Measurements from ENCODE around the gene CLEC17A. TPM values are rescaled to one million over a fixed set of nuclear protein-coding genes. Genes with fewer than 3 reads are reported as not detected.
"Not testable (repeated sequence)": the region's sequence is repeated elsewhere in the genome, so short reads cannot be mapped to it uniquely, and the experiment has no call there.

Gene CLEC17A
- total RNA-seq, 1 donor from 2014 or later = not detected

- no peak for DNase-seq (ENCODE audit: low read depth in 2 of 2)
Observed at GRCh38 chr19:14558370-14559066, 24.4 kb upstream of the CLEC17A start.

- DNase-seq (ENCODE audit: low read depth in 2 of 2) = peak in 1 of 2 donors; percentile 24
Observed at GRCh38 chr19:14559916-14560775, 22.7 kb upstream of the CLEC17A start.

GRCh38 chr19:14560776-14561108 is 22.1 kb upstream of the CLEC17A start:
- no peak for DNase-seq (ENCODE audit: low read depth in 2 of 2)

DNA sequence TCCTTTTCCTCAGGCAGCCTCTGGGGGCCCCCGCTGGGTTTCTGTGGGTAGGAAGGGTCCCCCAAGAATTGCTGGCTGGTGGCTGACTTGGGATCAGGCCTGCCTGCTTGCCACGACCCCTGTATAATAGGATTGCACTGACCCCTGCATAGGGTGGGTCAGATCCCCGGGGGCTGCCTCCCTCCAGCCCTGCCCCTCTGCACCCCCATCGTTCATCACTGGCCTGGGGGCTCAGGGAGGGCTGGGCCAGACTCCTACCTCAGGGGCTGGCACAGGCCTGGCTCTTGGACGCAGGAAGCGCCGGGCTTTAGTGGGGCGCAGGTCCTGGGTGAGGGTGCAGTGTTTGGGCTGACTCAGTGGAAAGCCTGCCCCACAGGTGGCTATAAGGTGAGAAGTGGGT is 21.6 kb upstream of the CLEC17A start:
- DNase-seq (ENCODE audit: low read depth in 2 of 2) = no peak

DNA sequence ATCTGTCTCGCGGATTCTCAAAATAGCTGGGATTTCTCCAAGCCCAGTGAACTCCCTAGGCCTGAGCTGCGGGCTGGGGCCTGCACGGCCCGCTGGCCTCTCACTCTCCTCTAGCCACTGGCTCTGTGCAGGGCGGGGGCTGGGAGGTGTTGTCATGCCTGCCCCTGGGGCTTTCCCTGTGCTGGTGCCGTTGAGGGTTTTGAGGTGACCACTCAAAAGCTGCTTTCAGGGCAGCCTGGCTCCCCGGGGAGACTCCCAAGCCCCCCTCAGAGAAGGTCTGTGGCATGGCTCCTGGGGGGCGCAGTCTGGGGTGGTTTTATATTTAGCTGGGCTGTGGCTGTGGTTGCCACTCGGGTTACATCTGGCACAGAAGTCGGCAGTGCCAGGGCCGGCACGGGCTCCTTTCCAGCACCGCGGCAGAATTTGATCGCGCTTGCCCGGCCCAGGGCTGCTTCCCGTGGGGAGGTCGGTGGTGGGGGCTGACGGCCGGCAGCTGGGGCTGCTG is 21.0 kb upstream of the CLEC17A start:
- DNase-seq (ENCODE audit: low read depth in 2 of 2) = no peak

DNA sequence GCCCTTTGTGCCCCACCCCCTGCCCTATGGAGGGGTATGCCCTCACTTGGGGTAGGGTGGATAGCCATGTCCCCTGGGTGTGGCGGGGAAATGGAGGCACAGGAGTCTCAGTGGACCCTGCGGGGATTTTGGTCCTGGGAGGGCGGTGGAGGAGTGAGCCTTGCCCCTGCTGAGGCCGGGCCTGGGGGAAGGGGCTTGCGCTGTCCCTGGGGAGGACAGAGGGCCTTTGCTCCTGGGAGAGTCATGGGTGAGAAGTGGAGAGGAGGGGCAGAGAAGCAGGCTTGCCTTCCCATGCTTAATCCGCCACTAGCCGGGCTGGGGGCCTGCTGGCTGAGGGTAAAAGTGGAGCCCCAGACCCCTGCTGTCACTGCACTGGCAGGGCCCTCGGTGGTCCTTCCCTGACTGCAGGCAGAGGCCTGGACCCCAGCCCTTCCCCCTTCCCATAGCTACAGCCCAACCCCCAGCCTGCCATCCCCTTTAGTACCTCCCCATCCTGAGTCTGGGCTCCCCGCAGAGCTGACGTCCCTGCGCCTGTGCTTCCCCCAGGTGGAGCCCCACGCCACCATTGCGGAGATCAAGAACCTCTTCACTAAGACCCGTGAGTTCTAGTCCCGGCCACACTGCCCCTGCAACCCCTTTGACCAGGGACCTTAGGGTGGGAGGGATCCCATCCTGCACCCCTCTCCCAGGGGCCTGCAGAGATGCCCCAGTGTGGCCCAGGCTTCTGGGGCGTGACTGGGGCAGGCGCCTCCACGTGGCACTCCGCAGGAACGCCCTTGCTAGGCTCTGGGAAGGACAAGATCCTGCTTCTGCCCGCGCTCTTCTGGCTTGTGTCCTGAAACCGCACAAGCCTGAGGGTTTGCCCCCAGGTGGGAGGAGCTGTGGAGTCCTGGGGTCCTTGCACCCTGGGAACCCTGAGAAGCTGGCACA is 20.0 kb upstream of the CLEC17A start:
- no peak for DNase-seq (ENCODE audit: low read depth in 2 of 2)

- no peak for DNase-seq (ENCODE audit: low read depth in 2 of 2)
Observed at GRCh38 chr19:14563590-14563926, 19.3 kb upstream of the CLEC17A start.

GRCh38 chr19:14563989-14564651 is 18.8 kb upstream of the CLEC17A start:
- DNase-seq (ENCODE audit: low read depth in 2 of 2) = peak in 1 of 2 donors; percentile 28

DNA sequence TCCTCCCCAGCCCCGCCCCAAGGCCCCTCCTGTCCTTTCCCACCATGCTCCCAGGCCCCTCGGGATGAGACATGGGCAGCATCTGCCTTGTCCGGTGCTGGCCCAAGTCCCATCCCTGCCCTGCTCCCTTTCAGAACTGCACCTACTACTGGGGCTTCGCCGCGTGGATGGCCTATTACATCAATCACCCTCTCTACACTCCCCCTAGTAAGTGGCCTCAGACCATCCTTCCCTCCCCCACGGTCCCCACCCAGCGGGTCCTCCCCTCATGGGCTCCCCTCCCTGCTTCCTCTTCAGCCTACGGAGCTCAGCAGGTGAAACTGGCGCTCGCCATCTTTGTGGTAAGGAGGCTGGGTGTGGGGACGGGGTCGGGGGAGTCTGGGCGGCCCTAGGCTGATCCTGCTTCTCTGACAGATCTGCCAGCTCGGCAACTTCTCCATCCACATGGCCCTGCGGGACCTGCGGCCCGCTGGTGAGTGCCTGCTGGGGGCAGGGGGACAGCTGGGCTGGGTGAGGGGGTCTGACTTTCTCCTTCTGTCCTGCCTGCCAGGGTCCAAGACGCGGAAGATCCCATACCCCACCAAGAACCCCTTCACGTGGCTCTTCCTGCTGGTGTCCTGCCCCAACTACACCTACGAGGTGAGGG is 18.1 kb upstream of the CLEC17A start:
- not testable (repeated sequence) for DNase-seq (ENCODE audit: low read depth in 2 of 2)

DNA sequence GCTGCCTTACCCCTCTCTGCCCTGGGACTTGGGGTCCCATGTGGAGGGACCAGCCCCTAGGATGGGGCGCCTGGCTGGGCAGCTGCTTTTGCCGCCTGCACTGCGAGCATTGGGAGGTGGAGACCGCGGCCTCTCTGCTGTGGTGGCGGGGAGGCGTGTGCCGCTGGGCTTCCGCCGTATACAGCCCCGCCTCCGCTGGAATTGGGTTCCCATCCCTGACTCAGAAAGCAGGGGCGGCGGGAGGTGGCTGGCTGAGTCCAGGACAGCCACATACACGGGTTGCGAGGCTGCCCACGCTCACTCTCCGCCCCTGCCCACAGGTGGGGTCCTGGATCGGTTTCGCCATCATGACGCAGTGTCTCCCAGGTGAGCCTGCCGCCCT is 17.6 kb upstream of the CLEC17A start:
- DNase-seq (ENCODE audit: low read depth in 2 of 2) = no peak

- DNase-seq (ENCODE audit: low read depth in 2 of 2) = no peak
Observed at GRCh38 chr19:14565765-14566711, 16.8 kb upstream of the CLEC17A start.

DNA sequence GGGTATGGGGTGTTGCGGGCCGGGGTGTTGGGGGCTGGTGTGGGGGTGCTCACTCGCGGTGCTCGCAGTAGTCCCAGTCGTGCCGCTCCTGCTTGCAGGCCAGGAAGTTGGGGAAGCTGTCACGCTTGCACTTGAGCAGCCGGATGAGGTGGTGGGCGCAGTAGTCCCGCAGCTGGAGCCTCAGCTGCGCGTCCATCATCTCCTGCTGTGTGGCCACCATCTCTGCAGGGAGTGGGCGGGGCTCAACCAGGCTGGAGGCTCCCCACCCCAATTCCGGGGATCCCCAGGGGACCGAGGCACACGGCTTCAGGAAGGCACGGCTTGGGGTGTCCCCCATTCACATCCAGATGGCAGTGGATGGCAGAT is 16.2 kb upstream of the CLEC17A start:
- no peak for DNase-seq (ENCODE audit: low read depth in 2 of 2)

- DNase-seq (ENCODE audit: low read depth in 2 of 2) = no peak
Observed at GRCh38 chr19:14567079-14567478, 15.8 kb upstream of the CLEC17A start.

DNA sequence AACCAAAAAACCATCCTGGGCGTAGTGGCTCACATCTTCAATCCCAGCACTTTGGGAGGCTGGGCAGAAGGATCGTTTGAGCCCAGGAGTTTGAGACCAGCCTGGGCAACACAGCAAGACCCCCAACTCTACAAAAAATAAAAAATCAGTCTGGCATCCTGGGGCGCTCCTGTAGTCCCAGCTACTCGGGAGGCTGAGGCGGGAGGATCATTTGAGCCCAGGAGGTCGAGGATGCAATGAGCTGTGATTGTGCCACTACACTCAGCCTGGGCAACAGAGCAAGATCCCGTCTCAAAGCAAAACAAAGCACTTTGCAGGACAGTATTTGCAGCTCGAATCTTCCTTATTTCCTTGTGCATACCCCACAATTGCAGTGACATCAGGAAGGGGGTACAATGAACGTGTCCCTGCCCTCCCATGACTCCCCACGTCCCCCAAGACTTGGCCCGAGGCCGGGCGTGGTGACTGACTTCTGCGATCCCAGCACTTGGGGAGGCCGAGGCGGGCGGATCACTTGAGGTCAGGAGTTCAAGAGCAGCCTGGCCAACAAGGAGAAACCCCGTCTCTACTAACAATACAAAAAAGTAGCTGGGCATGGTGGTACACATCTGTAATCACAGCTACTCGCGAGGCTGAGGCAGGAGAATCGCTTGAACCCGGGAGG is 11.9 kb upstream of the CLEC17A start:
- DNase-seq (ENCODE audit: low read depth in 2 of 2) = no peak

- peak; percentile 94 to 96 for DNase-seq (ENCODE audit: low read depth in 2 of 2)
Observed at GRCh38 chr19:14571695-14572490, 11.0 kb upstream of the CLEC17A start, which contains the start of gene NDUFB7. TSS of gene NDUFB7 (minus strand) at chr19:14572066. CDS start at chr19:14572000, 66 bp downstream.

DNA sequence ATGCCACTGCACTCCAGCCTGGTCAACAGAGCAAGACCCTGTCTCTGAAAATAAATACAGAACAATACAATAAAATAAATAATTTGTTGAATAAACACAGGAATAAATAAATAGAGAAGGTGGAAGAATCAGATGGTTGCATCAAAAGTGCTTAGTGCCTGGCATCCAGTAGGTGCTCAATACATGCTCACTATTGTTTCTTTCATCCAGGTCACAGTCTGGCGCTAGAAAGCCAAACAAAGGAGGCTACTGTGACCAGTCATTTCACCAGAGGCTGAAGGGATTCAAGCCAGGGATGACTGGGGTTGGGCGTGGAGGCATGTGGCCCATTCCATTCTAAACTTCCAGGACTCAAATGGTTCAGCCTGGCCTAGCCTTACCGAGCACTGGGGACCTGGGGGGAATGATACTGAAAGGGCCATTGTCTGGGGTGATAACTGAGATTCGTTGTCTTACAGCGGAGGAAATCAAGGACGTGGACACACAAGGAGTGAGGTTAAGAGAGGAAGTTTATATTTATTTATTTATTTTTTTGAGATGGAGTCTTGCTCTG is 7.4 kb upstream of the CLEC17A start:
- no peak for DNase-seq (ENCODE audit: low read depth in 2 of 2)

GRCh38 chr19:14576363-14576762 is 6.5 kb upstream of the CLEC17A start:
- no peak for DNase-seq (ENCODE audit: low read depth in 2 of 2)

DNA sequence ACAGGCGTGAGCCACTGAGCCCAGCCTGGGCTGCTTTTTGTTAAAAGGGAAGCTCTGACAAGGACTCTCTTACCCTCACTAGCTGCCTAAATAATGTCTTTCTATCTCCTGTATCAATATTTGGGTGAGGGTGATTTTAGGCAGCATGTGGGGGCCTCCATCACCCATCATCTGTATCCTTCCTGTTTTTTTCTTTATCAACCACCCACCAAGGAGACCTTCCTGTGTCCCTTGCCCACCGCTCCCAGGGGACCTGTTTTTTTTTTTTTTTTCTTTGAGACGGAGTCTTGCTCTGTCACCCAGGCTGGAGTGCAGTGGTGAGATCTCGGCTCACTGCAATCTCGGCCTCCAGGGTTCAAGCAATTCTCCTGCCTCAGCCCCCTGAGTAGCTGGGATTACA is 5.6 kb upstream of the CLEC17A start:
- DNase-seq (ENCODE audit: low read depth in 2 of 2) = no peak
